Lung (tissue), 12 donors: Measurements from ENCODE around the gene OS9. TPM values are rescaled to one million over a fixed set of nuclear protein-coding genes. Genes with fewer than 3 reads are reported as not detected.
A peak's percentile ranks its signal among the peaks of the same experiment; 100 is the strongest.

Source experiments
- ATAC-seq: fragments of 200-7000 bp; cut with Tn5 transposase; one replicate; pipeline ENCODE4 v1.9.1; 2020; ENCODE audit warnings: moderate number of reproducible peaks; ENCODE audit not compliant: insufficient read depth, low FRiP score
- DNase-seq, 3 donors: peaks; one replicate each; pipeline ENCODE4 v3.0.0-alpha.2; 2013 to 2017
- H3K27ac ChIP-seq, 2 donors: one replicate each; pipeline ENCODE4 v1.5.1; 2013; ENCODE audit warnings: mild to moderate bottlenecking in 2 of 2, moderate library complexity in 2 of 2, control low read depth in 1 of 2, inconsistent platforms in 1 of 2, low read depth in 1 of 2, low read length in 1 of 2
- H3K27me3 ChIP-seq, 3 donors: one replicate each; pipeline ENCODE4 v1.5.1; 2013; ENCODE audit warnings: low read length in 2 of 3; ENCODE audit not compliant: control insufficient read depth in 3 of 3, insufficient read depth in 3 of 3
- H3K36me3 ChIP-seq, 4 donors: one replicate each; pipeline ENCODE4 v1.5.1; 2013; ENCODE audit warnings: low read length in 4 of 4, mild to moderate bottlenecking in 1 of 4, moderate library complexity in 1 of 4; ENCODE audit not compliant: control insufficient read depth in 4 of 4, insufficient read depth in 4 of 4
- H3K4me1 ChIP-seq, 5 donors: one replicate each; pipeline ENCODE4 v1.5.1; 2013; ENCODE audit warnings: low read length in 5 of 5, mild to moderate bottlenecking in 2 of 5, moderate library complexity in 1 of 5; ENCODE audit not compliant: control insufficient read depth in 5 of 5, insufficient read depth in 5 of 5
- H3K4me3 ChIP-seq: one replicate; pipeline ENCODE4 v1.5.1; 2013; ENCODE audit warnings: mild to moderate bottlenecking, control low read depth, moderate library complexity
- H3K9ac ChIP-seq, 2 donors: one replicate each; pipeline ENCODE4 v1.5.1; 2013; ENCODE audit warnings: low read length in 2 of 2, control low read depth in 1 of 2; ENCODE audit not compliant: insufficient read depth in 1 of 2
- H3K9me3 ChIP-seq, 4 donors: one replicate each; pipeline ENCODE4 v1.5.1; 2013; ENCODE audit warnings: low read length in 3 of 4, mild to moderate bottlenecking in 1 of 4, moderate library complexity in 1 of 4; ENCODE audit not compliant: control insufficient read depth in 4 of 4, insufficient read depth in 3 of 4
- WGBS, 2 donors: extraction: QIAGEN DNeasy Blood & Tissue Kit; methylation state at CpG; one replicate each; pipeline ENCODE4 v1.1.7; 2013; 5-methylcytosine and 5-hydroxymethylcytosine counted together
- polyA plus RNA-seq, 2 donors: library from polyadenylated mRNA; stranded (reverse); fragments of 200-250 nt; gene quantifications; one replicate each; pipeline ENCODE4 v1.2.1, GENCODE V29; 2013
- total RNA-seq, 2 donors: library from RNA; depleted of rRNA in 1 of 2; stranded (reverse); fragments of >200 nt in 1 of 2; gene quantifications; one replicate each; pipeline ENCODE4 v1.2.1, GENCODE V29; 2014 to 2021
- TF ChIP-seq, protein P1 (sequence below): IDR thresholded peaks from 2 replicates; pipeline ENCODE4 v1.5.1; 2012; ENCODE audit warnings: mild to moderate bottlenecking; ENCODE audit errors: control extremely low read depth, extremely low read depth
- donor health status: control.
- donor health status: control.
- donor health status: Bipolar disorder and iron deficiency.
- donor health status: healthy.
- donor health status: DM: yes; HTN: yes; CAD: no.

Gene OS9
- total and polyA plus RNA-seq, 4 donors = 144 to 356 (median 249) TPM

GRCh38 chr12:57722716-57723629 is 29.0 kb downstream of the OS9 start:
- 65 to 78% methylated on average over 11 of the region's 11 CpGs for WGBS, 2 donors
- Histone ChIP-seq H3K27ac (no peak overlapping the region), H3K4me1 (peaks cover 0 to 19% (median 0%) of the 10 kb centered on the region in 5 donors), H3K9ac (no peak overlapping the region), H3K9me3 (peaks cover 0 to 2% (median 0%) of the 10 kb centered on the region in 4 donors), H3K4me3 (no peak overlapping the region), H3K36me3 (peaks cover 11 to 41% (median 19%) of the 10 kb centered on the region in 4 donors), H3K27me3 (peaks cover 0 to 24% (median 14%) of the 10 kb centered on the region in 3 donors)
- ATAC-seq (no peak), DNase-seq (peak in 1 of 3 donors; percentile 25)
- TF ChIP-seq, protein P1, sequence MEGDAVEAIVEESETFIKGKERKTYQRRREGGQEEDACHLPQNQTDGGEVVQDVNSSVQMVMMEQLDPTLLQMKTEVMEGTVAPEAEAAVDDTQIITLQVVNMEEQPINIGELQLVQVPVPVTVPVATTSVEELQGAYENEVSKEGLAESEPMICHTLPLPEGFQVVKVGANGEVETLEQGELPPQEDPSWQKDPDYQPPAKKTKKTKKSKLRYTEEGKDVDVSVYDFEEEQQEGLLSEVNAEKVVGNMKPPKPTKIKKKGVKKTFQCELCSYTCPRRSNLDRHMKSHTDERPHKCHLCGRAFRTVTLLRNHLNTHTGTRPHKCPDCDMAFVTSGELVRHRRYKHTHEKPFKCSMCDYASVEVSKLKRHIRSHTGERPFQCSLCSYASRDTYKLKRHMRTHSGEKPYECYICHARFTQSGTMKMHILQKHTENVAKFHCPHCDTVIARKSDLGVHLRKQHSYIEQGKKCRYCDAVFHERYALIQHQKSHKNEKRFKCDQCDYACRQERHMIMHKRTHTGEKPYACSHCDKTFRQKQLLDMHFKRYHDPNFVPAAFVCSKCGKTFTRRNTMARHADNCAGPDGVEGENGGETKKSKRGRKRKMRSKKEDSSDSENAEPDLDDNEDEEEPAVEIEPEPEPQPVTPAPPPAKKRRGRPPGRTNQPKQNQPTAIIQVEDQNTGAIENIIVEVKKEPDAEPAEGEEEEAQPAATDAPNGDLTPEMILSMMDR = no peak

GRCh38 chr12:57723630-57723962 is 29.7 kb downstream of the OS9 start:
- peaks cover 10 to 36% (median 13%) of the 10 kb centered on the region in 4 donors for H3K36me3 ChIP-seq
- 63 to 71% methylated on average over 2 of the region's 2 CpGs for WGBS, 2 donors
- DNase-seq = no peak

GRCh38 chr12:57724003-57724935 is 30.3 kb downstream of the OS9 start:
- Histone ChIP-seq H3K4me1 (peaks cover 0 to 19% (median 0%) of the 10 kb centered on the region in 5 donors), H3K4me3 (no peak overlapping the region), H3K9ac (no peak overlapping the region), H3K36me3 (peaks cover 4 to 29% (median 7%) of the 10 kb centered on the region in 4 donors), H3K27ac (no peak overlapping the region), H3K9me3 (peaks cover 0 to 2% (median 0%) of the 10 kb centered on the region in 4 donors), H3K27me3 (peaks cover 0 to 32% (median 14%) of the 10 kb centered on the region in 3 donors)
- DNase-seq (no peak), ATAC-seq (no peak)
- TF ChIP-seq, protein P1 = no peak
- WGBS, 2 donors = 86 to 88% methylated on average over 12 of the region's 12 CpGs

More at GRCh38 chr12:57723630-57723962, 29.7 kb downstream of the OS9 start:
- TF ChIP-seq, protein P1 = no peak
- ATAC-seq = no peak
- no peak overlapping the region for H3K9ac ChIP-seq
- peaks cover 0 to 19% (median 0%) of the 10 kb centered on the region in 5 donors for H3K4me1 ChIP-seq
- no peak overlapping the region for H3K4me3 ChIP-seq
- peaks cover 0 to 2% (median 0%) of the 10 kb centered on the region in 4 donors for H3K9me3 ChIP-seq
- no peak overlapping the region for H3K27ac ChIP-seq
- H3K27me3 ChIP-seq = peaks cover 0 to 30% (median 14%) of the 10 kb centered on the region in 3 donors
